K562 (cell line): ENCODE measurements around the gene PRKAG2. TPM values are rescaled to one million over a fixed set of nuclear protein-coding genes. Genes with fewer than 3 reads are reported as not detected.

Experiments used
- ATAC-seq: fragments of 200-7000 bp; cut with Tn5 transposase; 3 replicates; pipeline ENCODE4 v1.9.1; 2020; ENCODE audit warnings: moderate library complexity
- BruUV-seq: library from RNA; stranded (reverse); fragments of 400-500 nt; replicated peaks from 2 replicates; lab custom pipeline; 2021; lab: Mats Ljungman, UMichigan
- CTCF ChIA-PET: fragments of 300-600 bp; formaldehyde crosslinking; extraction: SDS; loops from one replicate; lab custom pipeline; 2021; ENCODE audit warnings: low intra/inter-chr PET ratio; lab: Yijun Ruan, JAX
- POLR2A ChIA-PET: fragments of 300-600, 350-650 bp; sonication (Branson Sonifier 250); formaldehyde crosslinking; extraction: SDS; loops from one replicate; lab custom pipeline; 2021; ENCODE audit warnings: antibody characterized with exemption, inconsistent platforms; lab: Yijun Ruan, JAX
- DNase-seq, 4 experiments: peaks; one replicate each; pipeline versions ENCODE4 v3.0.0 to v3.0.0-alpha.2; 2011 to 2018; ENCODE audit warnings: low spot score in 3 of 4, mixed read lengths in 3 of 4; ENCODE audit errors: extremely low read depth in 1 of 4
- FAIRE-seq: peaks from 2 replicates; lab custom pipeline; 2011; peaks lifted over from hg19 to GRCh38; lab: Jason Lieb, UNC
- H2AFZ ChIP-seq: 2 replicates; pipeline ENCODE4 v1.6.0; 2011; ENCODE audit warnings: low read depth, low read length, control low read depth, inconsistent platforms
- H3K27ac ChIP-seq: fragments of 200-600 bp; 3 replicates; pipeline ENCODE4 v1.8.0; 2011; ENCODE audit warnings: low read depth, mild to moderate bottlenecking, control low read depth, inconsistent platforms, low read length, moderate library complexity, mixed read lengths; ENCODE audit errors: extremely low read depth
- H3K27me3 ChIP-seq, 2 experiments: fragments of 300-600 bp in 1 of 2; 2 replicates in 1 of 2; 3 replicates in 1 of 2; pipeline versions ENCODE4 v1.6.0 to v1.8.0; 2011; ENCODE audit warnings: inconsistent platforms in 2 of 2, low read length in 2 of 2, mild to moderate bottlenecking in 1 of 2, mixed read lengths in 1 of 2, moderate library complexity in 1 of 2; ENCODE audit not compliant: control insufficient read depth in 2 of 2, insufficient read depth in 2 of 2
- H3K36me3 ChIP-seq: fragments of 300-600 bp; 3 replicates; pipeline ENCODE4 v1.8.0; 2011; ENCODE audit warnings: mild to moderate bottlenecking, low read length, inconsistent platforms; ENCODE audit not compliant: control insufficient read depth, insufficient read depth
- H3K4me1 ChIP-seq, 2 experiments: fragments of 200-600 bp in 1 of 2; replicated peaks in 1 of 2; 2 replicates in 1 of 2; 3 replicates in 1 of 2; pipeline versions ENCODE4 v1.5.1 to v1.8.0; 2011; ENCODE audit warnings: inconsistent platforms in 2 of 2, low read length in 2 of 2, mild to moderate bottlenecking in 1 of 2, mixed read lengths in 1 of 2, moderate library complexity in 1 of 2; ENCODE audit not compliant: control insufficient read depth in 2 of 2, insufficient read depth in 2 of 2
- H3K4me2 ChIP-seq: 2 replicates; pipeline ENCODE4 v1.6.1; 2011; ENCODE audit warnings: low read length, control low read depth, inconsistent platforms, mixed read lengths; ENCODE audit not compliant: insufficient read depth
- H3K4me3 ChIP-seq: fragments of 200-600 bp; sonication (generic), shearing (Covaris generic); 2 replicates; pipeline ENCODE4 v1.5.1; 2016; ENCODE audit warnings: control low read depth, inconsistent platforms
- H3K79me2 ChIP-seq: fragments of 200-600 bp; 3 replicates; pipeline ENCODE4 v1.8.0; 2011; ENCODE audit warnings: low read length, inconsistent platforms; ENCODE audit not compliant: control insufficient read depth, insufficient read depth
- H3K9ac ChIP-seq, 2 experiments: 2 replicates each; pipeline versions ENCODE4 v1.6.0 to v1.6.1; 2011; ENCODE audit warnings: low read depth in 2 of 2, low read length in 2 of 2, control low read depth in 1 of 2, inconsistent platforms in 1 of 2, mild to moderate bottlenecking in 1 of 2, mixed read lengths in 1 of 2; ENCODE audit not compliant: insufficient read depth in 1 of 2
- H3K9me1 ChIP-seq: one replicate; pipeline ENCODE4 v1.6.0; 2011; ENCODE audit warnings: inconsistent platforms, mild to moderate bottlenecking, low read length, moderate library complexity; ENCODE audit not compliant: control insufficient read depth, insufficient read depth
- H3K9me3 ChIP-seq: replicated peaks from 2 replicates; pipeline ENCODE4 v1.5.1; 2011; ENCODE audit warnings: low read depth, low read length, inconsistent platforms; ENCODE audit not compliant: control insufficient read depth, insufficient read depth
- H4K20me1 ChIP-seq: replicated peaks from 2 replicates; pipeline ENCODE4 v1.6.1; 2011; ENCODE audit warnings: low read length, inconsistent platforms, mixed read lengths; ENCODE audit not compliant: control insufficient read depth, insufficient read depth
- BCOR ChIP-seq: fragments of 450-650 bp; IDR thresholded peaks from 2 replicates; pipeline ENCODE4 v1.6.1; 2016
- BRD9 ChIP-seq: fragments of 450-650 bp; IDR thresholded peaks from 2 replicates; pipeline ENCODE4 v1.6.1; 2018; ENCODE audit warnings: low read depth; ENCODE audit not compliant: partially characterized antibody
- CHCHD3 ChIP-seq: fragments of 250-450 bp; sonication (Bioruptor Pico); IDR thresholded peaks from 2 replicates; pipeline ENCODE4 v2.1.2; 2022; ENCODE audit warnings: mild to moderate bottlenecking
- ELK1 ChIP-seq: sonication (generic); formaldehyde crosslinking; IDR thresholded peaks from 2 replicates; pipeline ENCODE4 v1.8.1; 2022; ENCODE audit warnings: missing genetic modification reagents
- HOMEZ ChIP-seq: fragments of 250-450 bp; sonication (Bioruptor Pico); IDR thresholded peaks from 2 replicates; pipeline ENCODE4 v1.4.0; 2020; ENCODE audit warnings: mild to moderate bottlenecking, moderate library complexity
- MCM2 ChIP-seq: fragments of 450-650 bp; IDR thresholded peaks from 2 replicates; pipeline ENCODE4 v1.6.1; 2017; ENCODE audit warnings: low read depth, mild to moderate bottlenecking
- POLR2AphosphoS5 ChIP-seq: IDR thresholded peaks from 2 replicates; pipeline ENCODE4 v1.6.1; 2011; ENCODE audit warnings: mild to moderate bottlenecking, low read depth, low read length, moderate library complexity; ENCODE audit not compliant: control insufficient read depth, insufficient read depth
- PTRF ChIP-seq: fragments of 450-650 bp; IDR thresholded peaks from 2 replicates; pipeline ENCODE4 v1.6.1; 2016; ENCODE audit warnings: mild to moderate bottlenecking, missing genetic modification characterization, missing compliant biosample characterization
- RFX1 ChIP-seq: fragments of 450-650 bp; IDR thresholded peaks from 2 replicates; pipeline ENCODE4 v1.6.1; 2016; ENCODE audit warnings: mild to moderate bottlenecking, moderate library complexity
- ZNF174 ChIP-seq: fragments of 250-450 bp; sonication (Bioruptor Pico); IDR thresholded peaks from 2 replicates; pipeline ENCODE4 v1.4.0; 2020; ENCODE audit warnings: mild to moderate bottlenecking
- WGBS: fragments of 100-300 bp; shearing (Covaris generic); methylation state at CpG from one replicate; pipeline ENCODE4 v1.1.6; 2016; ENCODE audit warnings: low coverage, mixed read lengths; ENCODE audit not compliant: insufficient coverage; ENCODE audit errors: missing lambda C conversion rate; 5-methylcytosine and 5-hydroxymethylcytosine counted together
- in situ Hi-C: fragments of 300-500 bp; cut with MboI; formaldehyde crosslinking; loops from 4 replicates; pipeline ENCODE4 v1.15.0; 2018; ENCODE audit warnings: inconsistent platforms, mixed read lengths
- intact Hi-C: fragments of 100-400 bp; cut with micrococcal nuclease; formaldehyde crosslinking; loops from 2 replicates; pipeline ENCODE4 v1.14.2; 2022
- polyA plus RNA-seq, 8 experiments: library from polyadenylated mRNA; depleted of rRNA in 4 of 8; stranded (reverse) in 5 of 8; unstranded in 3 of 8; fragments of >200 nt; fragmentation: Nextera tagmentation in 2 of 8; fragmentation: Illumina TruSeq in 1 of 8; extraction: Ambion mirVana in 2 of 8; extraction: Trizol in 1 of 8; gene quantifications; 2 replicates each; pipeline versions ENCODE4 v1.2.1 to v1.2.3, GENCODE V29; 2011 to 2014; ENCODE audit warnings: inconsistent platforms in 1 of 8, missing spikeins in 1 of 8
- total RNA-seq, 7 experiments: library from RNA; depleted of rRNA in 6 of 7; stranded (reverse); fragments of >200 nt in 6 of 7; fragmentation: Illumina TruSeq in 2 of 7; extraction: Trizol in 2 of 7; gene quantifications; 2 replicates each; pipeline versions ENCODE4 v1.2.1 to v1.2.3, GENCODE V29; 2011 to 2021; ENCODE audit warnings: low replicate concordance in 1 of 7
- TF ChIP-seq, protein P1 (sequence below): sonication (generic); formaldehyde crosslinking; IDR thresholded peaks from 2 replicates; pipeline ENCODE4 v1.8.0; 2023; ENCODE audit warnings: mild to moderate bottlenecking, missing genetic modification reagents

PRKAG2 gene
- total and polyA plus RNA-seq, 9 of the 15 experiments (the other 6 are each of a cell fraction or from before 2014, with no cell fraction given) = 0.99 to 5.6 (median 3.3) TPM

- TF ChIP-seq ZNF174 (CRISPR knock-in tag) = no peak
- TF ChIP-seq MCM2 = no peak
These were observed 19.6 kb upstream of the PRKAG2 start (continued) for GRCh38 chr7:151896486-151896885.

GRCh38 chr7:151896086-151896485 lies 19.2 kb upstream of the PRKAG2 start:
- H3K4me1 ChIP-seq = no peaks in the 10 kb centered on the region
- CTCF ChIA-PET = no interaction called here
- POLR2A ChIA-PET = no interaction called here
- TF ChIP-seq ELK1 (CRISPR knock-in tag) (no peak), HOMEZ (CRISPR knock-in tag) (no peak), RFX1 (no peak), PTRF (no peak), BCOR (no peak), POLR2AphosphoS5 (no peak), BRD9 (no peak), CHCHD3 (CRISPR knock-in tag) (no peak)
- TF ChIP-seq, protein P1, sequence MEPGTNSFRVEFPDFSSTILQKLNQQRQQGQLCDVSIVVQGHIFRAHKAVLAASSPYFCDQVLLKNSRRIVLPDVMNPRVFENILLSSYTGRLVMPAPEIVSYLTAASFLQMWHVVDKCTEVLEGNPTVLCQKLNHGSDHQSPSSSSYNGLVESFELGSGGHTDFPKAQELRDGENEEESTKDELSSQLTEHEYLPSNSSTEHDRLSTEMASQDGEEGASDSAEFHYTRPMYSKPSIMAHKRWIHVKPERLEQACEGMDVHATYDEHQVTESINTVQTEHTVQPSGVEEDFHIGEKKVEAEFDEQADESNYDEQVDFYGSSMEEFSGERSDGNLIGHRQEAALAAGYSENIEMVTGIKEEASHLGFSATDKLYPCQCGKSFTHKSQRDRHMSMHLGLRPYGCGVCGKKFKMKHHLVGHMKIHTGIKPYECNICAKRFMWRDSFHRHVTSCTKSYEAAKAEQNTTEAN (CRISPR knock-in tag) = no peak
- TF ChIP-seq, all 486 proteins: peak for 0
- Histone ChIP-seq H3K36me3 (no peaks in the 10 kb centered on the region), H3K4me2 (no peak overlapping the region), H4K20me1 (no peaks in the 10 kb centered on the region), H3K27me3 (peaks cover 78 to 98% of the 10 kb centered on the region in 2 experiments), H3K9me1 (no peaks in the 10 kb centered on the region), H3K9ac (no peak overlapping the region), H3K9me3 (no peaks in the 10 kb centered on the region), H3K79me2 (no peaks in the 10 kb centered on the region), H3K27ac (no peak overlapping the region), H3K4me3 (no peak overlapping the region), H2AFZ (no peak overlapping the region)
- BruUV-seq = no TSS peak
- in situ Hi-C loops = no loop called here
- intact Hi-C loops = no loop called here
- no peak for DNase-seq
- WGBS = 10% methylated on average over 4 of the region's 4 CpGs
- no peak for FAIRE-seq
- no peak for ATAC-seq
